ENCODE measurements around the gene TMEM61.

DNA sequence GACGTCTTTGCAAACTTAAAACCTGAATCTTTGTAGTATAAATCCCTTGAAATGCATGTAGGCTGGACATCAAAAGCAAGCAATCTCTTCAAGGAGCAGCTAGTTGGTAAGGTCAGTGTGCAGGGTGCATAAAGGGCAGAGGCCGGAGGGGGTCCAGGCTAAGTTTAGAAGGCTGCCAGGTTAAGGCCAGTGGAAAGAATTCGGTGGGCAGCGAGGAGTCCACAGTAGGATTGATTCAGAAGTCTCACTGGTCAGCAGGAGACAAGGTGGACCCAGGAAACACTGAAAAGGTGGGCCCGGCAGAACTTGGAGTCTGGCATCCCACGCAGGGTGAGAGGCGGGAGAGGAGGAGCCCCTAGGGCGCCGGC is 58.5 kb downstream of the TMEM61 start:
- TF ChIP-seq CTCF (IDR thresholded peaks at IDR 0.05) (no peak), POLR2A (IDR thresholded peaks at IDR 0.05) (no peak)
